Measurements from ENCODE around the gene TAS2R40. TPM values are rescaled to one million over a fixed set of nuclear protein-coding genes. Genes with fewer than 3 reads are reported as not detected.
A peak's percentile ranks its signal among the peaks of the same experiment; 100 is the strongest.

TAS2R40 gene
- total RNA-seq, 2 donors from 2014 or later, result not detected

DNA sequence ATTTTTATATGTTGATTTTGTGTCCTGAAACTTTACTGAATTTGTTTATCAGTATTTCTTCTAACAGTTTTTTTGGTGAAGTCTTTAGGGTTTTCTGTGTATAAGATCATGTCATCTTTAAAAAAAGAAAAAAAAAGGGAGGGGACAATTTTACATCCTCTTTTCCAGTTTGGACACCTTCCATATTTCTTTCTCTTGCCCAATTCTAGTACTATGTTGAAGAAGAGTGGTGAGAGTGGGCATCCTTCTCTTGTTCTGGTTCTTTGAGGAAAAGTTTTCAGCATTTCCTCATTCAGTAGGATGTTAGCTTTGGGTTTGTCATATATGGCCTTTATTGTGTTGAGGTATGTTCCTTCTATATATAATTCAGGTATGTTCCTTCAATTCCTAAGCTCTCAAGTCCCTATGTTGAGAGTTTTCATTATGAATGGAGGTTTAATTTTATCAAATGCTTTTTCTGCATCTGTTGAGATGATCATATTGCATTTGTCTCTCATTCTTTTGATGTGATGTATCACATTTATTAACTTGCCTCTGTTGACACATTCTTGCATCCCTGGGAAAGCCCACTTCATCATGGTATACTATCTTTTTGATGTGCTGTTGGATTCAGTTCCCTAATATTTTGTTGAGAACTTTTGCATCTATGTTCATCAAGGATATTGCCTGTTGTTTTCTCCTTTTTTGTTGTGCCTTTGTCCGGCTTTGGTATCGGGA lies 12.1 kb downstream of the TAS2R40 start:
- Mint-ChIP-seq H3K9me3 (peaks cover 9% of the 10 kb centered on the region), H3K4me3 (no peak overlapping the region), H3K4me1 (ENCODE audit: low read depth in 2 of 2) (no peaks in the 10 kb centered on the region), H3K27me3 (peaks cover 27 to 28% of the 10 kb centered on the region in 2 donors), H3K36me3 (peaks cover 20% of the 10 kb centered on the region), H3K27ac (no peak overlapping the region)
- no peak for DNase-seq (ENCODE audit: low spot score)
- ATAC-seq, result no peak

DNA sequence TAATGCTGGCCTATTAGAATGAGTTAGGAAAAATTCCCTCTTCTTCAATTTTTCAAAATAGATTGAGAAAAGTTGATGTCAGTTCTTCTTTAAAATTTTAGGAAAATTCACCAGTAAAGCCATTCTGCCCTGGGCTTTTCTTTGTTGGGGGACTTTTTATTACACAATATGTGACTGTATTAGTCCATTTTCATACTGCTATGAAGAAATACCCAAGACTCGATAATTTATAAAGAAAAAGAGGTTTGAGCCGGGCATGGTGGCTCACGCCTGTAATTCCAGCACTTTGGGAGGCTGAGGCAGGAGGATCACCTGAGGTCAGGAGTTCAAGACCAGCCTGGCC lies 12.7 kb downstream of the TAS2R40 start:
- Mint-ChIP-seq H3K4me1 (ENCODE audit: low read depth in 2 of 2) (no peaks in the 10 kb centered on the region), H3K9me3 (peaks cover 9% of the 10 kb centered on the region), H3K27ac (no peak overlapping the region), H3K4me3 (no peak overlapping the region), H3K36me3 (peaks cover 20% of the 10 kb centered on the region), H3K27me3 (peaks cover 28 to 31% of the 10 kb centered on the region in 2 donors)
- DNase-seq (ENCODE audit: low spot score) (no peak), ATAC-seq (no peak)

DNA sequence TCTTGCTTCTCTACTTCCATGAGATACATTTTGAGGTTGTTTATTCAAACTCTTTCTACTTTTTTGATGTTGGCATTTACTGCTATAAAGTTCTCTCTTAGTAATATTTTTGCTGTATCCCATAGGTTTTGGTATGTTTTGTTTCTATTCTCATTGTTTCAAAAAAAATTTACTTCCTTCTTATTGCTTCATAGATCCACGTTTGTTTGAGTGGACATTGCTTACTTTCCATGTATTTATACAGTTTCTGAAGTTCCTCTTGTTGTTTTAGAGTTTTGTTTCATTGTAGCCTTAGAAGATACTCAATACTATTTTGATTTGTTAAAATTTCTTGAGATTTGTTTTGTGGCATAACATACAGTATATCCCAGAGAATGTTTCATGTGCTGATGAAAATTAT lies 13.7 kb downstream of the TAS2R40 start:
- H3K27ac Mint-ChIP-seq, result no peak overlapping the region
- no peak overlapping the region for H3K4me3 Mint-ChIP-seq
- peaks cover 28 to 31% of the 10 kb centered on the region in 2 donors for H3K27me3 Mint-ChIP-seq
- DNase-seq (ENCODE audit: low spot score), result no peak
- ATAC-seq, result no peak
- peaks cover 9% of the 10 kb centered on the region for H3K9me3 Mint-ChIP-seq
- peaks cover 20% of the 10 kb centered on the region for H3K36me3 Mint-ChIP-seq
- peaks cover 0 to under 1% of the 10 kb centered on the region in 2 donors for H3K4me1 Mint-ChIP-seq (ENCODE audit: low read depth in 2 of 2)

DNA sequence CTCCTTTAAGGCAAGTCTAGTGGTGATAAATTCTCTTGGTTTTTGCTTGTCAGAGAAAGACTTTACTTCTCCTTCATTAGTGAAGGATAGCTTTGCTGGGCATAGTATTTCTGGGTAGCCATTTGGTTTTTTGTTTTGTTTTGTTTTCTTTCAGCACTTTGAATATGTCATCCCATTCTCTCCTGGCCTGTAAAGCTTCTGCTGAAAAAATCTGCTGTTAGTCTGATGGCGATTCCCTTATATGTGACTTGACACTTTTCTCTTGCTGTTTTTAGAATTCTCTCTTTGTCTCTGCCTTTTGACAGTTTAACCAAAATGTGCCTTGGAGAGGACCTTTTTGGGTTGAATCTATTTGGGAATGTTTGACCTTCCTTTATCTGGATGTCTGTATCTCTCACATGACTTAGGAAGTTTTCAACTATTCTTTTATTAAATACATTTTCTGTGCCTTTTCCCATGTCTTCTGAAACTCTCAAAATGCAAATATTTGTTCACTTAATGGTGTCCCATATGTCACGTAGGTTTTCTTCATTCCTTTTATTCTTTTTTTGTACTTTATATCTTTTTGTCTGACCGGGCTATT lies 14.7 kb downstream of the TAS2R40 start:
- DNase-seq (ENCODE audit: low spot score), result no peak
- Mint-ChIP-seq H3K27ac (no peak overlapping the region), H3K27me3 (peaks cover 28 to 33% of the 10 kb centered on the region in 2 donors), H3K4me3 (no peak overlapping the region), H3K36me3 (peaks cover 20% of the 10 kb centered on the region), H3K4me1 (ENCODE audit: low read depth in 2 of 2) (peaks cover 0 to 8% of the 10 kb centered on the region in 2 donors), H3K9me3 (peaks cover 9% of the 10 kb centered on the region)
- no peak for ATAC-seq

DNA sequence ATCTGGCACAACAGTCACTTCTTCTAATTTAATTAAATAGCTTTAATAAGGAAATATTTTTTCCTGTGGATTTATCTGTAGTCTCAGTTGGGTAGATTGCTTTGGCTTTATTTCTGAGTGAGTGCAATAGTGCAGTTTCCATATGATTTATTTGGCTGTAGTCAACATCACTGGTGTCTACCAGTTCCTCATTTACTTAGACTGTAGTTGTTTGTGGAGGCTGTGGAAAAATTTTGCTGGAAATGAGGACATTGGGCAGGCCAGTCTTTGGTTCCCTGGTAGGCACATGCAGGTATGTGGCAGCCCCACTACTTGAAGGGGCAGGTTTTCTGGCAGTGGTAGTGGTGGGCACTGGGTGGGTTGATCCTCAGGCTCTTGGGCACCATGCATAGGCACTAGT lies 15.5 kb downstream of the TAS2R40 start:
- Mint-ChIP-seq H3K4me3 (no peak overlapping the region), H3K27me3 (peaks cover 29 to 37% of the 10 kb centered on the region in 2 donors), H3K27ac (no peak overlapping the region), H3K4me1 (ENCODE audit: low read depth in 2 of 2) (peaks cover 0 to 8% of the 10 kb centered on the region in 2 donors), H3K9me3 (peaks cover 9% of the 10 kb centered on the region), H3K36me3 (peaks cover 20% of the 10 kb centered on the region)
- DNase-seq (ENCODE audit: low spot score) (no peak), ATAC-seq (no peak)

DNA sequence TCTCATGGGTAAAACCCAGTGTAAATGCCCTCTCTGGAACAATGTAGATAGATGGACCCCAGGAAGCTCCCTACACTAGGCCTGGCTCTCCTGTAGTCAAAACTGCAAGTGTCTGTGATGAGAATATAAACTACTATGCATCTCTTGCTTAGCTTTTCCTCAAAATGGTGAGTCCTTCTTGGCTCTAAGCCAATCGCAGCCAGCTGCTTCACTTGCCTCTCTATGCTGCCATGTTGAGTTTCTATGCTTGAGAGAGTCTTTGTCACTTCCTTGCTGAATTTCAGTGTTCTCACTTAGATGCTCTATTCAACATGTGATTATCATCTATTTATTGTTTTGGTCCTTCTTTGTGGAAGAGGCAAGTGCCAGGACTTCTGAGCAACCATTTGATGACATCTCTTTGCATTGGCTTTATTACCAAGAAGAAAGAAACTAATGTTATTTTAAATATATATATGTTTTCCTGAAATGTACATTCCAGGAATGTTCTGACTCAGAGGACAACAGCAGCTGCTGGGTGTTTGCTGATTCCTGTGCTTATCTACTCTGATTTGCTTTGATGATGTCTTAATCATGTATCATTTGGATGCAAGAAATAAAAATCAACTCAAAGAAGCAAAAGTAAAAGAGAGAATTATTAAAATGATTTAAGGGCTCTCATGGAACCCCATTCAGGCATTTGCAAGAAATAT lies 16.6 kb downstream of the TAS2R40 start:
- peaks cover 0 to 10% of the 10 kb centered on the region in 2 donors for H3K4me1 Mint-ChIP-seq (ENCODE audit: low read depth in 2 of 2)
- peaks cover 25 to 37% of the 10 kb centered on the region in 2 donors for H3K27me3 Mint-ChIP-seq
- no peak overlapping the region for H3K27ac Mint-ChIP-seq
- H3K36me3 Mint-ChIP-seq, result peaks cover 20% of the 10 kb centered on the region
- peaks cover 9% of the 10 kb centered on the region for H3K9me3 Mint-ChIP-seq
- H3K4me3 Mint-ChIP-seq, result no peak overlapping the region
- no peak for DNase-seq (ENCODE audit: low spot score)
- ATAC-seq, result no peak

DNA sequence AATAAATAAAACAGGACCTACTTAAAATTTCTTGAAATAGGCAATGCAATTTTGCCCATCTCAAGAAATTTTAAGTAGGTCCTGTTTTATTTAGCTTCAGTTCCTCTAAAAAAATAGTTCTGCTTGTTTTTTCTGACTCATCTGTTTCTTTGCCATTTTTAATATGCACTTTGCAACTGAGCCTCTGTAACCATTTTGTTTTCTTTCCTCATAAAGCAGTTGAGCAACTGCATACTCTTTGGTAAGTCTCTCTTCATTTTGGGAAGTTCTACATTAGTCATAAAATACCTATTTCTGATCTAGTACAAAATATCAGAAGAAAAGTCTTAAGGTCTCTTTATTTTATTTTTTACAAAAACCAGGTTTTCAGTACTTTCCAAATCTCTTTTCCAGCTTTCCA lies 18.0 kb downstream of the TAS2R40 start:
- Mint-ChIP-seq H3K4me1 (ENCODE audit: low read depth in 2 of 2) (peaks cover 3 to 23% of the 10 kb centered on the region in 2 donors), H3K36me3 (peaks cover 20% of the 10 kb centered on the region), H3K4me3 (no peak overlapping the region), H3K9me3 (peaks cover 9% of the 10 kb centered on the region), H3K27me3 (peaks cover 28 to 37% of the 10 kb centered on the region in 2 donors), H3K27ac (no peak overlapping the region)
- ATAC-seq (no peak), DNase-seq (ENCODE audit: low spot score) (no peak)

DNA sequence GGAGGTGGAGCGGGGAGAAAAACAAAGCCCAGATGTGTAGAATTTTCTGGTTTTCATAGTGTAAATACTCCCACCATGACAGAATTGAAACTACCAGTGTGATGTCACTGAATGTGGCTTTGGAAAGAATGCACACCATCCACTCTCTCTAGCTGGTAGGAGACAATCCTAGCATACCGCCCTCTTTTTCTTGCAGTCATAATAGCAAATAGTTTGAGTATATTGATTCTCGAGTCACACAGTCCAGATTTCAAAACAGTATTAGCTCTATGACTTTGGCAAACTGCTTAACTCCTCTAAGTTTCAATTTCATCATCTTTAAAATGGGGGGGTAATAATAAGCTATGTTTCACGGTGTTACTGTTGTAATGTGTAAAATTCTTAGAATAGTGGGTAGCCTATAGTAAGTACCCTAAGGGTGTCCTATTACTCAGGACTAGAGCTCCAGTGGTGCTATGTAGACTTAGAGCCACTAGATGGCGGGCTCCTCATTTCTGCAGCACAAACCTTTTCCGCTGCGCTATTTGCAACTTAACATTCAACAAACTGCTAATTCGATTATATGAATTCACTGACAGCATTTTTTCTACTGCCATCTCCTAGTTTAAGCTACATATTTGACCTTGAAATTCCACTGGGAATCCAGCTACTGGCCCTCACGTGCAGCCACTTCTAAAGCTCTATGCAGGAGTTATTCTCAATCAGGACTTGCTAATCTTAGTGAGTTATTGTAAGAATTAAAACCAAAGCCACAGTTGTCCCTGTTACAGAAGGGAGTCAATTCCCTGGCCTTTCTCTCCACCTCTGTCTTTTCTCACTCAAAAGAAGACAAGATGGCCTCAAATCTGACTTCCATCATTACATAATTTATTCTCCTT lies 18.7 kb downstream of the TAS2R40 start:
- Mint-ChIP-seq H3K4me3 (no peak overlapping the region), H3K4me1 (ENCODE audit: low read depth in 2 of 2) (peaks cover 8 to 28% of the 10 kb centered on the region in 2 donors), H3K9me3 (peaks cover 9% of the 10 kb centered on the region), H3K36me3 (peaks cover 18% of the 10 kb centered on the region), H3K27me3 (peaks cover 24 to 31% of the 10 kb centered on the region in 2 donors), H3K27ac (peak overlapping the region in 1 of 2 donors; percentile 17)
- peak; percentile 80 to 85 for ATAC-seq
- DNase-seq (ENCODE audit: low spot score), result peak; percentile 73

DNA sequence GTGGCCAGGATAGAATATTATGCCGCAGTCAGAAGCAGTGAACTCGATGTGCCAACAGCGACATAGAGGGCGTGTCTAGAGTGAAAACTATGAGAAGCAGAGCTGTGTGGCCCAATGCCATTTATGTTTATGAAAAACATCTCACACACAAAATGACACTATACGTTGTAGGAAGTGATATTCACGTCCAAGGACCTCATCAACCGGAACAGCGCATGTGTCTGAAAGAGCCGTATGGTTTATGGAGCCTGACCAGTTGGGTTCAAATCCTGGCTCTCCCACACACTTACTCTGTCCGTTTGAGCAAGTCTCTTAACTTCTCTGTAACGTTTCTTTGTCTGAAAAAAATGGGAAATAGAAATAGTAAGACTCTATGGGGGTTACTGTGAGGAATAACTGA lies 20.5 kb downstream of the TAS2R40 start:
- Mint-ChIP-seq H3K27ac (no peak overlapping the region), H3K27me3 (peaks cover 13 to 15% of the 10 kb centered on the region in 2 donors), H3K36me3 (peaks cover under 1% of the 10 kb centered on the region), H3K4me3 (no peak overlapping the region), H3K9me3 (peaks cover 1% of the 10 kb centered on the region), H3K4me1 (ENCODE audit: low read depth in 2 of 2) (peaks cover 19 to 45% of the 10 kb centered on the region in 2 donors)
- ATAC-seq (no peak), DNase-seq (ENCODE audit: low spot score) (no peak)

DNA sequence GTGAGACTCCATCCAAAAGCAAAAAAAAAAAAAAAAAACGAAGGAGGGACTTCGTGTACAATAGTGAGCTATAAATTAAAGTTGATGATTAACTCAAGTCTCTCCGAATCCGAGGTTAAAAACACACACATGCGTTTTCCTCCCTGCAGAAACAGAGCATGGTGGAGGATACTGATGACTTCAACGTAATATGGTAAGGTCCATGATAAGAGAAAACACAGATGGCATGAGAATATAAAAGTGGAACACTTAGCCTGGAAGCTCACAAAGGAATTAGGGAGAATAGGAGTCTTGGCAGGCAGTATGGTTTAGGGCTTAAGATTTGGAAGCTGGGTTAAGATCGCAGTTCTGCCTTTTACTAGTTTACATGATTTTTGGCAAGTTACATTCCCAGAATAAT lies 21.3 kb downstream of the TAS2R40 start:
- H3K27ac Mint-ChIP-seq, result no peak overlapping the region
- ATAC-seq (no peak), DNase-seq (ENCODE audit: low spot score) (no peak)
- H3K4me1 Mint-ChIP-seq (ENCODE audit: low read depth in 2 of 2), result peaks cover 20 to 50% of the 10 kb centered on the region in 2 donors
- H3K4me3 Mint-ChIP-seq, result no peak overlapping the region
- H3K27me3 Mint-ChIP-seq, result peaks cover 12% of the 10 kb centered on the region in 2 donors
- no peaks in the 10 kb centered on the region for H3K36me3 Mint-ChIP-seq
- no peaks in the 10 kb centered on the region for H3K9me3 Mint-ChIP-seq

DNA sequence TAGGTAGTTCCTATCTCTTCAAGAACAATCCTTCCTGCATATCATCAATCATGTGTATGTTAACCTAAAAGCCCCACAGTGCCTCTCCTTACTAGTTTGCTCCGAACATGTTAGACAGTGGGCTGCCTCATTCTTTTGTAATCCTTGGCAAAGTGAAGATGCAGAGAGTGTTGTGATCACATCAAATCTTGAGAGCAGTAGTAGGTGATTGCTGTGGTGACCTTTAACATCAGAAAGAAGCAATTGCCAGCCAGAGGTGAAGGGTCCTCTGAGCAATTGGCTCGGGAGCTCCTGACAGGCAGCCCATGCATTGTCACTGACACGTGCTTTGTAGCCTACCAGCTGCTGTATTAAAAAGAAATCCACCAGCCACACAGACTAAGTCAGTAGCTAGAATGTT lies 21.8 kb downstream of the TAS2R40 start:
- Mint-ChIP-seq H3K4me3 (peak overlapping the region; percentile 35), H3K36me3 (no peaks in the 10 kb centered on the region), H3K27ac (peak overlapping the region; percentile 71 to 94)

DNA sequence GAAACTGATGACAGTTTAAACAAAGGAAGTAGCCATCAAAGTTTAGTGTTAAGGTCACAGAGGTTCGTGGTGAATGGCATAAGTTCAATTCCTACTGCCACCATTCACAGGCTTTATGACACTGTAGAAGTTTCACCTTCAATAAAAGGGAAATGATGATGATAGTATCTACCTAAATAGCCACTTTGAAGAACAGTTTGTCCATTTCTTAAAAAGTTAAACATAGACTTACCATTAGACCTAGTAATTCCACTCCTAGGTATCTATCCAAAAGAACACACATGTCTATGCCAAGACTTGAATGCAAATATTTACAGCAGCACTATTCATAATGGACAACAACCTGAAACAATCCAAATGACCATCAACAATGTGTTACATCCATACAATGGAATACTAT lies 22.5 kb downstream of the TAS2R40 start:
- ATAC-seq (no peak), DNase-seq (ENCODE audit: low spot score) (no peak)
- H3K27me3 Mint-ChIP-seq, result peaks cover 5 to 9% of the 10 kb centered on the region in 2 donors
- peak overlapping the region; percentile 78 for H3K4me3 Mint-ChIP-seq
- H3K36me3 Mint-ChIP-seq, result peaks cover 4% of the 10 kb centered on the region
- peaks cover 23 to 60% of the 10 kb centered on the region in 2 donors for H3K4me1 Mint-ChIP-seq (ENCODE audit: low read depth in 2 of 2)
- H3K9me3 Mint-ChIP-seq, result peaks cover 3% of the 10 kb centered on the region
- peak overlapping the region; percentile 71 to 94 for H3K27ac Mint-ChIP-seq

More for the DNA sequence above, 21.8 kb downstream of the TAS2R40 start:
- Mint-ChIP-seq H3K9me3 (no peaks in the 10 kb centered on the region), H3K27me3 (peaks cover 12% of the 10 kb centered on the region in 2 donors), H3K4me1 (ENCODE audit: low read depth in 2 of 2) (peaks cover 23 to 54% of the 10 kb centered on the region in 2 donors)
- no peak for ATAC-seq
- no peak for DNase-seq (ENCODE audit: low spot score)

DNA sequence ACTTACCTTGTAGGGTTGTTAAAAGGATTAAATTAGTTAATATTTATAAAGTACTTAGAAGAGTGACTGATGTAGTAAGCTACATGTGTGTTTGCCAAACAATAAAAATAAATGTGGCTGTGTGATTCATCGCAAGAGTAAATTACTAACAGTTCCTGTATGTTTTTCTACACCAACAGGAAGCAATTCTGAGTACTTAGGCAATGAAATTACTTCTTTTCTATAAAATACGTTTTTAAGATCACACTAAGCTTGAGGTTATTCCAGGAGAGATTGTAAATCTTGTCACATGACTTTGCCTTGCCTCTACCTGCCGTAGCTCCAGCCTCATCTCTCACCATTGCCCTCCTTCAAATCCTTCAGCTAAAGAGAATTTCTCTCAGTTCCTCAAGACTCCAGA lies 23.3 kb downstream of the TAS2R40 start:
- Mint-ChIP-seq H3K4me3 (peak overlapping the region; percentile 78), H3K36me3 (peaks cover 5% of the 10 kb centered on the region), H3K27ac (peak overlapping the region; percentile 71 to 94), H3K4me1 (ENCODE audit: low read depth in 2 of 2) (peaks cover 30 to 68% of the 10 kb centered on the region in 2 donors), H3K27me3 (peaks cover 5 to 9% of the 10 kb centered on the region in 2 donors), H3K9me3 (peaks cover 3% of the 10 kb centered on the region)
- ATAC-seq (peak; percentile 72 to 83), DNase-seq (ENCODE audit: low spot score) (no peak)

Data from natural killer cell treated with Interleukin-12 subunit alpha and Interleukin-12 subunit beta and Interleukin-15 and Interleukin-18, amount 100 ng/mL, for 72 hours (primary cell).